Osteoblast (primary cell): ENCODE measurements around the gene SPRING1. TPM values are rescaled to one million over a fixed set of nuclear protein-coding genes. Genes with fewer than 3 reads are reported as not detected.
A peak's percentile ranks its signal among the peaks of the same experiment; 100 is the strongest.

Experiments
- DNase-seq: peaks from one replicate; pipeline ENCODE4 v3.0.0; 2011; ENCODE audit warnings: low spot score, mixed read lengths; ENCODE audit not compliant: insufficient read length; ENCODE audit errors: missing footprints
- H2AFZ ChIP-seq: 2 replicates; pipeline ENCODE4 v1.6.0; 2011; ENCODE audit warnings: mild to moderate bottlenecking, low read length
- H3K27ac ChIP-seq: 2 replicates; pipeline ENCODE4 v1.5.1; 2011; ENCODE audit warnings: mild to moderate bottlenecking, low read depth, low read length, moderate library complexity
- H3K27me3 ChIP-seq: 2 replicates; pipeline ENCODE4 v1.6.0; 2012; ENCODE audit warnings: mild to moderate bottlenecking, control low read depth, inconsistent platforms, low read length, moderate library complexity; ENCODE audit not compliant: insufficient read depth
- H3K36me3 ChIP-seq: 2 replicates; pipeline ENCODE4 v1.5.1; 2011; ENCODE audit warnings: mild to moderate bottlenecking, low read length, control low read depth, moderate library complexity; ENCODE audit not compliant: insufficient read depth
- H3K4me1 ChIP-seq: 2 replicates; pipeline ENCODE4 v1.5.1; 2011; ENCODE audit warnings: mild to moderate bottlenecking, low read length, control low read depth, moderate library complexity; ENCODE audit not compliant: insufficient read depth
- H3K4me2 ChIP-seq: 2 replicates; pipeline ENCODE4 v1.6.0; 2011; ENCODE audit warnings: mild to moderate bottlenecking, low read length; ENCODE audit not compliant: insufficient read depth
- H3K4me3 ChIP-seq: fragments of 200-600 bp; sonication (generic); 3 replicates; pipeline ENCODE4 v1.5.1; 2012; ENCODE audit warnings: mild to moderate bottlenecking, low read length, inconsistent platforms; ENCODE audit not compliant: insufficient read depth
- H3K79me2 ChIP-seq: 2 replicates; pipeline ENCODE4 v1.6.0; 2012; ENCODE audit warnings: mild to moderate bottlenecking, low read length, control low read depth, inconsistent platforms; ENCODE audit not compliant: insufficient read depth
- H3K9me3 ChIP-seq: 2 replicates; pipeline ENCODE4 v1.5.1; 2011; ENCODE audit warnings: low read depth, low read length, control low read depth
- H4K20me1 ChIP-seq: 2 replicates; pipeline ENCODE4 v1.6.0; 2012; ENCODE audit warnings: mild to moderate bottlenecking, low read length, control low read depth; ENCODE audit not compliant: insufficient read depth
- CTCF ChIP-seq: IDR thresholded peaks from 2 replicates; pipeline ENCODE4 v1.5.1; 2011; ENCODE audit warnings: mild to moderate bottlenecking, low read depth, low read length, moderate library complexity; ENCODE audit errors: extremely low read depth
- total RNA-seq: library from RNA; depleted of rRNA; stranded (reverse); fragments of >200 nt; gene quantifications from 2 replicates; pipeline ENCODE4 v1.2.3, GENCODE V29; 2012

Gene SPRING1
- total RNA-seq, 1 donor: 29.0 TPM

DNA sequence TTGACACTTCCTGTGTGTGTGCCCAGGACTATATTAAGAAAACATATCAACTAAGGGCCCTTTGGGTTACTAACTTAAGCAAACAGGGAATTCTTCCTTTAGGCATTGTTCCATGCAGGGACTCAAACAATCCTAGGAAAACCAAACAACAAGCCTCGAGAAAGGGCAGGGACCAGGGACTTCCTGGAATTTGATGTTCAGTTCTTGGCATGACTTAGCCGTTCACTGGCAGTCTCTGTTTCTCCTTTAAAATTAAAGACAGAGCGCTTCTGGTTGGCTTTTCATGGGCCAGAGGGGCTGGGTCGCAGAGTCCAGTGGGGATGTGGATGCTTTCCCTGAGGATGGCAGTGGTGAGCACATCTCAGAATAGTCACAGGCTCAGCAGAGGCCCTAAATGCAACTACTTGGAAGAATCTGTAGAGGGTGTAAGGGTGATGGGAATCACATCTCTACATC, 35.4 kb upstream of the SPRING1 start:
- H3K27ac ChIP-seq: no peak overlapping the region
- H3K4me2 ChIP-seq: no peak overlapping the region
- H3K79me2 ChIP-seq: no peaks in the 10 kb centered on the region
- H3K4me1 ChIP-seq: no peaks in the 10 kb centered on the region
- no peaks in the 10 kb centered on the region for H4K20me1 ChIP-seq
- no peak overlapping the region for H3K4me3 ChIP-seq
- no peaks in the 10 kb centered on the region for H3K9me3 ChIP-seq
- no peaks in the 10 kb centered on the region for H3K27me3 ChIP-seq
- no peak overlapping the region for H2AFZ ChIP-seq
- peak; percentile 23 for TF ChIP-seq CTCF
- H3K36me3 ChIP-seq: no peaks in the 10 kb centered on the region
- peak; percentile 64 for DNase-seq

- no peak overlapping the region for H3K27ac ChIP-seq
- no peak for TF ChIP-seq CTCF
Measured at GRCh38 chr12:116771651-116772050, 33.8 kb upstream of the SPRING1 start.

GRCh38 chr12:116766746-116767145, 28.9 kb upstream of the SPRING1 start:
- no peaks in the 10 kb centered on the region for H4K20me1 ChIP-seq
- no peaks in the 10 kb centered on the region for H3K27me3 ChIP-seq
- peak; percentile 41 for DNase-seq
- TF ChIP-seq CTCF: no peak
- H3K79me2 ChIP-seq: no peaks in the 10 kb centered on the region
- no peak overlapping the region for H3K27ac ChIP-seq
- no peaks in the 10 kb centered on the region for H3K9me3 ChIP-seq
- no peak overlapping the region for H2AFZ ChIP-seq
- H3K4me1 ChIP-seq: no peaks in the 10 kb centered on the region
- no peak overlapping the region for H3K4me3 ChIP-seq
- no peaks in the 10 kb centered on the region for H3K36me3 ChIP-seq
- no peak overlapping the region for H3K4me2 ChIP-seq

More at GRCh38 chr12:116771651-116772050, 33.8 kb upstream of the SPRING1 start:
- H3K27me3 ChIP-seq: no peaks in the 10 kb centered on the region
- no peak overlapping the region for H3K4me2 ChIP-seq
- H3K36me3 ChIP-seq: no peaks in the 10 kb centered on the region
- no peak for DNase-seq
- no peak overlapping the region for H2AFZ ChIP-seq
- H3K4me1 ChIP-seq: no peaks in the 10 kb centered on the region
- H3K4me3 ChIP-seq: no peak overlapping the region
- no peaks in the 10 kb centered on the region for H3K79me2 ChIP-seq
- no peaks in the 10 kb centered on the region for H4K20me1 ChIP-seq
- no peaks in the 10 kb centered on the region for H3K9me3 ChIP-seq

GRCh38 chr12:116766285-116766684, 28.4 kb upstream of the SPRING1 start:
- Histone ChIP-seq H3K9me3 (no peaks in the 10 kb centered on the region), H3K4me2 (no peak overlapping the region), H3K4me1 (no peaks in the 10 kb centered on the region)

More at GRCh38 chr12:116766285-116766684, 28.4 kb upstream of the SPRING1 start:
- H3K27ac ChIP-seq: no peak overlapping the region
- no peak overlapping the region for H2AFZ ChIP-seq
- TF ChIP-seq CTCF: no peak
- H4K20me1 ChIP-seq: no peaks in the 10 kb centered on the region
- no peaks in the 10 kb centered on the region for H3K27me3 ChIP-seq
- DNase-seq: no peak
- H3K79me2 ChIP-seq: no peaks in the 10 kb centered on the region
- no peak overlapping the region for H3K4me3 ChIP-seq
- no peaks in the 10 kb centered on the region for H3K36me3 ChIP-seq
